Fibroblast of skin of left biceps (primary cell): ENCODE results near the gene POLR2L.
A peak's percentile ranks its signal among the peaks of the same experiment; 100 is the strongest.

Experiments
- DNase-seq, 2 experiments: peaks; one replicate each; pipeline ENCODE4 v3.0.0-alpha.2; 2013; ENCODE audit warnings: low read depth in 2 of 2

The POLR2L gene

GRCh38 chr11:868802-869201 is 26.5 kb upstream of the POLR2L start:
- no peak for DNase-seq

- no peak for DNase-seq
Observed at GRCh38 chr11:868394-868793, 26.1 kb upstream of the POLR2L start.

GRCh38 chr11:867856-868358 is 25.6 kb upstream of the POLR2L start:
- DNase-seq, result no peak

- DNase-seq, result no peak
Observed at GRCh38 chr11:866481-866880, 24.2 kb upstream of the POLR2L start.

- DNase-seq, result no peak
Observed at GRCh38 chr11:865462-866430, 23.4 kb upstream of the POLR2L start.

GRCh38 chr11:864898-865297 is 22.6 kb upstream of the POLR2L start:
- DNase-seq, result no peak

GRCh38 chr11:863910-864827 is 21.8 kb upstream of the POLR2L start:
- no peak for DNase-seq

- DNase-seq, result no peak
Observed at GRCh38 chr11:863023-863909, 20.9 kb upstream of the POLR2L start.

- no peak for DNase-seq
Observed at GRCh38 chr11:862696-863022, 20.3 kb upstream of the POLR2L start.

GRCh38 chr11:862081-862661 is 19.8 kb upstream of the POLR2L start:
- DNase-seq, result no peak

GRCh38 chr11:861105-861479 is 18.8 kb upstream of the POLR2L start:
- DNase-seq, result no peak

- no peak for DNase-seq
Observed at GRCh38 chr11:860234-861104, 18.1 kb upstream of the POLR2L start.

- peak; percentile 40 to 52 for DNase-seq
Observed at GRCh38 chr11:859394-860131, 17.2 kb upstream of the POLR2L start.

GRCh38 chr11:858762-859339 is 16.5 kb upstream of the POLR2L start:
- no peak for DNase-seq

- no peak for DNase-seq
Observed at GRCh38 chr11:858053-858761, 15.9 kb upstream of the POLR2L start.

GRCh38 chr11:856397-856796 is 14.1 kb upstream of the POLR2L start:
- DNase-seq, result no peak

GRCh38 chr11:855796-856195 is 13.5 kb upstream of the POLR2L start:
- no peak for DNase-seq

GRCh38 chr11:855330-855674 is 13.0 kb upstream of the POLR2L start:
- DNase-seq, result no peak
